Neural progenitor cell (in vitro differentiated cells): ENCODE data around the gene TMEM234.

Experiments used
- CTCF ChIP-seq: fragments of 200-600 bp; sonication (generic); IDR thresholded peaks from 2 replicates; pipeline ENCODE4 v1.5.1; 2017; ENCODE audit warnings: antibody characterized with exemption, mild to moderate bottlenecking
- EZH2 ChIP-seq: fragments of 200-600 bp; sonication (generic); IDR thresholded peaks from 2 replicates; pipeline ENCODE4 v1.6.1; 2017; ENCODE audit warnings: antibody characterized with exemption, mild to moderate bottlenecking, moderate library complexity
- EZH2phosphoT487 ChIP-seq: fragments of 200-600 bp; sonication (generic); IDR thresholded peaks from 2 replicates; pipeline ENCODE4 v1.6.1; 2017; ENCODE audit warnings: antibody characterized with exemption

- TF ChIP-seq CTCF (peak; percentile 38), EZH2 (no peak), EZH2phosphoT487 (no peak)
Measured at GRCh38 chr1:32205401-32206370, 16.5 kb downstream of the TMEM234 start, which contains the start of gene IQCC.
